HG03520 (cell line): ENCODE results near the gene IRF5.
"Not testable (repeated sequence)": the region's sequence is repeated elsewhere in the genome, so short reads cannot be mapped to it uniquely, and the experiment has no call there.

Source experiments
- ATAC-seq: cut with Tn5 transposase; IDR thresholded peaks from one replicate; pipeline ENCODE4 v1.9.1; 2021; ENCODE audit warnings: mild to moderate bottlenecking, moderate library complexity; ENCODE audit not compliant: unreplicated experiment

The IRF5 gene

DNA sequence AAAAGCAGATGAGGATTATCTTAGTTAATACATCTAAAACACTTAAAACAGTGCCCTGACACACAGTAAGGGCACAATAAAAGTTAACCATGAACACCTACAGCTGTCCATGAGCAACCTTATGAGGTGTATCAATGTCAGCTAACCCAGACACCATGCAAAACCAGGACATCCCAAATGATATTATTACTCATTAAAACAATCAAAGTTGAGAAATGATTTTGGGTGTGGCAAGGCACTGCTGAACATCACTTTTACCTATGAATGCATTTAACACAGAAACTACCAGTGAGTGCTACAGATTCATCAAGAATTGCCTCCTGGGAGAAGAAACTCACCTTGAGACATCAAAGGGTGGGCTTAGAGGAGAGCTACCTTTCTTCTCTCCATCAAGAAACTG, 18.3 kb downstream of the IRF5 start:
- no peak for ATAC-seq

- ATAC-seq = no peak
These were observed 21.6 kb downstream of the IRF5 start for GRCh38 chr7:128959296-128959695.

- ATAC-seq = no peak
These were observed 23.4 kb downstream of the IRF5 start for GRCh38 chr7:128961030-128961659.

DNA sequence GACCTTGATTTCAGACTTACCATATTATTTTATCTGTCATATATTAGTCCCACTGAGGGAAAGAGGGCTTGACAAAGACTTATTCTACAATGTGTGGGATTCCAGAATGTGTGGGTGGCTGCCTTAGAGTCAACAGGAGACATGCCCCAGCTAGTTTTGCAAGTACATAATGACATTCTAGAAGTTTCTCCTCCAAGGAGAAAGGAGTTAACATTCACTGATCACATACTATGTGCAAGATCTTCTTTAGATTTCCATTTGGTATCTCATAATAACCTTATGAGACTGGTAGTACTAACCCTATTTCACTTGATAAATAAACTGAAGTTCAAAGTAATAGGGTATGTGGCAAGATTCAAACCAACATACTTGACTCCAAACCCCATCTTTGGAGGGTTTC, 25.2 kb downstream of the IRF5 start:
- ATAC-seq = no peak

DNA sequence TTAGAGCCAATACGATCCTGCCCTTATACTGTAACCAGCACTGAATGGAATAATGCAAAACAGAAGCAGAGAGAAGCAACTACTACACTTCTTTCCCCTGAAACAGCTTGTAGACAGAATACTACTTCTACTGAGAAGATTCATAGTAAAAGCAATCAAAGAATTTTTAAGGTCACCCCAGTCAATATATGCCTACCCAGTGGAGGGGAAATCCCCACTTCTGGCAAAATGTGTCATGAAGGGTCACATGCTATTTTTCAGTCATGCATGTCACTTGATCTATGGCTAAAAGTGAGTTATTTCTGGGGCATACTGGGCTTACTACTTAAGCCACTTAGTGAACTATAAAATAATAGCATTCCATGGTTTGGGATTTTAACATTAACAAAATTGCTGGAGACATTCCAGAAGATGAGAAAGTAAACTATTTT, 25.6 kb downstream of the IRF5 start:
- peak; percentile 84 for ATAC-seq

- ATAC-seq = no peak
These were observed 30.9 kb downstream of the IRF5 start for GRCh38 chr7:128968624-128969023.

DNA sequence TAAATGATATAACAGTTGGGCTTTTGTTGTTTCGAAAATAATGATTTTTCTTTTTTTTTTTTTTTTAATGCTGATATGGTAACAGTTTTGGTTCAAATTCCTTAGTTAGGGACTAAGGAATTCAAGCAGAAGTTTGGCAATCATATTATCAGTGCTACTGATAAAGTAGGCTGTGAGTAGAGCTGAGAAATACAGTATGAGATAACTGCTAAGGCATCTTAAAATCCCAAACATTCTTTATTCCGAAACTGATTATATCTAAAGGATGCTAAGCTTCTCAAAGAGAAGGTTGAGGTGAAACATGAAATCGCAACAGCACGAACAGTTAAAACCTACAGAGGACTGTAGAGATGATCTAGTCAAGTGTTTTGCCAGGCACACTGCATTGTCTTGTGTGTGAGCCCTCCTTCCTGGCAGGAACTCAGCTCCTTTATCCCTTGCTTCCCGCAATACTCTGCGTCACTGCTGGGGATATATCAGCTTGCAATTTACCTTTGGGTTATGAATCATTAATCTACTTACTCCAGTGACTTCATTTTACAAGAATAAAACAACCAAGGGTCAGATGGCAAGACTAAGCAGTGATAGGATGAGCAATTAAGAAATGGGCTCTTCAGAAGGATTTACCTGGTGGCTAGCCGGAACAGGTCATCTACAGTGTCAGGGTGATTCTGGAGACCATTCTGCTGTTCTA, 36.7 kb downstream of the IRF5 start:
- ATAC-seq = no peak

DNA sequence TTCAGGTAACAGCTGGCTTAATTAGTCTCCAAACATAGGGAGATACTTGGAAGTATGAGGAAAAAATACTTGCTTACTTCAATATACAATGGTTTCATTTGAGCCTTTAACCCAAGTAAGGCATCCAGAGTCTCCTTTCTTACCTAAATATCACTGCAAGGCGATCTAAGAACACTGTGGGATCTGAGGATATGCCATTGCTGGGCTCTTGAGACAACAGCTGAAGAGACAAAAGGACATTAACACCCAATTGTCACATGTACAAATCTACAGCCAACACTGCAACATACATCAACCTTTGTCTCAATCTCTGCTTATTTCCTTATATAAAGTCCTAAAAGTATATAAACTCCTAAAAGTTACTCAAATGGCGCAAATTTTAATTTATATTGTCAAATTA, 44.4 kb downstream of the IRF5 start:
- ATAC-seq = no peak

GRCh38 chr7:128985660-128986059, 47.9 kb downstream of the IRF5 start:
- ATAC-seq = no peak

GRCh38 chr7:128986609-128987008, 48.9 kb downstream of the IRF5 start:
- no peak for ATAC-seq

DNA sequence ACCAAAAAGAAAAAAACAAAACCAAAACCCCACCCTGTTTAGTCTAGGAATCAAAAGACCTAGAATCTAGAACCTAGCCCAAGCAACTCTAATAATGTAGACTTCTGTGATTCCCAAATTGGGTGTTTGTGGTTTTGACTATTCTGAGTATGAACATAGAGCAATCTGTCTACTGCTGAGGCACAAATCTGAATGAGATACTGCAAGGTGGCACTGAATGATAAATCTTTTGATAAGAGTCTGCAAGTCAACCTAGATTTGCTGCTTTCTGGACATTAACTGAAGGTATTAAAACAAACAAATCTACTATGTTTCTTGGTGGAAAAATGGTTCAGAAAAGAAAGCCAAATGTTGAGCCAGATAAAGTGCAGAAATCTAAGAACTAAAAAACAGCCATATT, 50.6 kb downstream of the IRF5 start:
- no peak for ATAC-seq

- ATAC-seq = no peak
These were observed 52.2 kb downstream of the IRF5 start for GRCh38 chr7:128989961-128990360.

DNA sequence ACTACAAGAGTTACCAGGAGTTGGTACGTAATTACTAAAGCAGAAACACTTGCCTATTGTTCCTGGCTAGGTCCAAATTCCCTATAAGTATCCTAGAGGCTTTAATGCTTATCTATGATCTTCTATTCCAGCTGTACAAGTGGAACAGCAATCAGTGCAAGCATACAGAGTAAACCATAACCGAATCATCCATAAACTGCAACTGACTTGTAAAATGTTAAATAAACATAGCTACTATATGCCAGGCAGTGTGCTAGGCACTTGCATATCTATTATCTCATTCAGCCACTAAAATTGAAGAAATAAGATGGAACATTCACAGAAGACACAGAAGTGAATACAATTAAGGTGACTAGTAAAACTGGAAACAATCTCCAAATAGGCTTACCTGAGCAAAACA, 55.7 kb downstream of the IRF5 start:
- no peak for ATAC-seq

- not testable (repeated sequence) for ATAC-seq
These were observed 56.8 kb downstream of the IRF5 start for GRCh38 chr7:128994560-128994959.

- ATAC-seq = no peak
These were observed 59.5 kb downstream of the IRF5 start for GRCh38 chr7:128997181-128997580.
